ENCODE data around the gene PLEKHN1.
"Not testable (repeated sequence)": the region's sequence is repeated elsewhere in the genome, so short reads cannot be mapped to it uniquely, and the experiment has no call there.

The PLEKHN1 gene

DNA sequence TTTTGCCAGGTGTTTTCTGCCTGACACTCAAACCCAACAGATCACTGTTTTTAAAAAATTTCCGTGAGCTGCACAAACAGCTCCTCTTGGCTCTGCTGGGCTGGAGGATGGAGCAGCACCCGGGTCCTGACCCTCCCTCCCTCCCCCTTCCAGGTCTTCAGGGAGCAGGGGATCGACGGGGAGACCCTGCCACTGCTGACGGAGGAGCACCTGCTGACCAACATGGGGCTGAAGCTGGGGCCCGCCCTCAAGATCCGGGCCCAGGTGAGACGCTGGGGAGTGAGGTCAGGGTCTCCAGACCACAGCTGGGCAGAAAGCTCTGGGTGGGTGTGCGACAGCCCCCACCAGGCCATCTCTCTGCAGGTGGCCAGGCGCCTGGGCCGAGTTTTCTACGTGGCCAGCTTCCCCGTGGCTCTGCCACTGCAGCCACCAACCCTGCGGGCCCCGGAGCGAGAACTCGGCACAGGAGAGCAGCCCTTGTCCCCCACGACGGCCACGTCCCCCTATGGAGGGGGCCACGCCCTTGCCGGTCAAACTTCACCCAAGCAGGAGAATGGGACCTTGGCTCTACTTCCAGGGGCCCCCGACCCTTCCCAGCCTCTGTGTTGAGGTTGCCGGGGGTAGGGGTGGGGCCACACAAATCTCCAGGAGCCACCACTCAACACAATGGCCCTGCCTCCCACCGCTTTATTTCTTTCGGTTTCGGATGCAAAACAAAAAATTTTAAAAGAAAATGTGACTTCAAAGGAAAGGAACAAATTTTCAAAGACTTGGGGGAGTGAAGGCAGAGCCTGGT is 22.5 kb upstream of the PLEKHN1 start:
- peaks cover 35% of the 10 kb centered on the region in 2 experiments for H3K4me1 ChIP-seq (ENCODE audit: control insufficient read depth in 1 of 2, insufficient read depth in 2 of 2, low read length in 2 of 2)
- H2BK12ac ChIP-seq (ENCODE audit: low read length): no peak overlapping the region
- H4K12ac ChIP-seq (ENCODE audit: low read depth, low read length): no peak overlapping the region
- H4K8ac ChIP-seq (ENCODE audit: low read depth, low read length): no peak overlapping the region
- peaks cover 26% of the 10 kb centered on the region for H3K79me1 ChIP-seq (ENCODE audit: low read length)
- no peak for DNase-seq
- no peak overlapping the region for H2BK5ac ChIP-seq (ENCODE audit: low read depth, low read length, poor library complexity)
- H3K14ac ChIP-seq (ENCODE audit: low read length): no peak overlapping the region
- no peak overlapping the region for H3K4me2 ChIP-seq (ENCODE audit: low read length)
- peaks cover 4% of the 10 kb centered on the region for H3K79me2 ChIP-seq (ENCODE audit: control insufficient read depth, insufficient read depth, low read length, poor library complexity)
- H4K91ac ChIP-seq (ENCODE audit: low read depth, low read length): no peak overlapping the region
- no peak overlapping the region for H2AFZ ChIP-seq (ENCODE audit: insufficient read depth, low read length, poor library complexity)
- WGBS (ENCODE audit: extremely low coverage, insufficient coverage, insufficient read length): no CpG with 5 or more reads among the region's 27 CpGs
- no peak overlapping the region for H3K27ac ChIP-seq (ENCODE audit: low read depth, low read length)
- H3K4ac ChIP-seq (ENCODE audit: low read depth, low read length): no peak overlapping the region
- H2AK5ac ChIP-seq (ENCODE audit: low read length): no peak overlapping the region
- no peak overlapping the region for H3K23ac ChIP-seq (ENCODE audit: low read length)
- H3K9me3 ChIP-seq (ENCODE audit: insufficient read depth, low read depth, low read length): no peaks in the 10 kb centered on the region
- H3K36me3 ChIP-seq (ENCODE audit: control insufficient read depth in 1 of 2, insufficient read depth in 2 of 2, low read length in 2 of 2): peaks cover 45 to 47% of the 10 kb centered on the region in 2 experiments
- peaks cover 2% of the 10 kb centered on the region for H3K27me3 ChIP-seq (ENCODE audit: insufficient read depth, low read length)
- H2BK120ac ChIP-seq (ENCODE audit: insufficient read depth, low read length, poor library complexity): no peak overlapping the region
- no peak overlapping the region for H3K4me3 ChIP-seq (ENCODE audit: low read depth, low read length)
- no peak overlapping the region for H3K9ac ChIP-seq (ENCODE audit: low read length)
- no peak overlapping the region for H3K18ac ChIP-seq (ENCODE audit: low read length)

DNA sequence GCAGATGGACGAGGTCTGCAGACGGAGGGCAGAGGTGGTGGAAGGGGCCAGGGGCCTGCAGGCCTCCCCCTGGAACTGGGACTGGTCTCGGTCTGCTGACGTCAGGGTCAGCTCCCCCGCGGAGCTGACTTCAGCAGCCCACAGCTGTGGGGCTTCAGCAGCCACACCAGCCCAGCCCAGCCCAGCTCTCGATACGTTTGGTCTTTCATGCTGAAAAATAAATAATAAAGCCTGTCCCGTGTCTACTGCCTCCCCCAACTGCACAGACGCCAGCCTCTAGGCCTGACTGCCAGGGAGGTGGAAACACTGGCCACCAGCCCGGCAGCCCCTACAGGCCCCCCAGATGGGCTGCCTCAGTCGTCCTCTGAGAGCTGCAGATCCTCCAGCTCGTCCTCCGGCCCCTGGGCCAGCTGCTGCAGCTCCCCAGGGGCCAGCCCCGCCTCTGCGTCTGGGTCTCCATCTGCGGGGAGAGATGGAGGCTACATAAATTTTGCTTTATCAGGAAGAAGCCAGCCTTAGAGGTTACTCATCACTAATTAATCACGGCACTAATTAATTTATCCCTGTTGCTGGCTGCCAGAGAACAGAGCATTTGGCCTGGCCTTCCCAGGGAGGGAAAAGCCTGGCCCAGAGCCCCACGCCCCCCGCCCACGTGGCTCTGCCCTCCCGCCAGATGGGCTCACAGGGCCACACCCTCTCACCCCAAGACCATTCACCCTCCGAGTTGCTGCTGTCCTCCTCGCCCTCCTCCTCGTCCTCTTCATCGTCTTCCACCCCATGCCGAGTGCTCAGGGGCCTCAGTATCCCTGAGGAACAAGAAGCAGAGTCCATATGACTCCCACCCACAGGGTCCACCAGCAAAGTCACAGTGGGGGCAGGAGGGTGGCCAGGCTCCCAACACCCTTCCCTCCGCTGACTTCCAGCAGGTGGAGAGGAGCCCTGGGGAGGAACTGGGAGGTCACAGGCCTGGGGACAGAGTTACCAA is 21.6 kb upstream of the PLEKHN1 start:
- Histone ChIP-seq H3K36me3 (ENCODE audit: control insufficient read depth in 1 of 2, insufficient read depth in 2 of 2, low read length in 2 of 2) (peaks cover 50 to 56% of the 10 kb centered on the region in 2 experiments), H3K4me3 (ENCODE audit: low read depth, low read length) (no peak overlapping the region), H4K8ac (ENCODE audit: low read depth, low read length) (no peak overlapping the region), H4K91ac (ENCODE audit: low read depth, low read length) (no peak overlapping the region), H3K9me3 (ENCODE audit: insufficient read depth, low read depth, low read length) (no peaks in the 10 kb centered on the region), H3K14ac (ENCODE audit: low read length) (no peak overlapping the region), H3K18ac (ENCODE audit: low read length) (no peak overlapping the region), H2AK5ac (ENCODE audit: low read length) (no peak overlapping the region), H2BK120ac (ENCODE audit: insufficient read depth, low read length, poor library complexity) (no peak overlapping the region), H3K4ac (ENCODE audit: low read depth, low read length) (no peak overlapping the region), H3K23ac (ENCODE audit: low read length) (no peak overlapping the region), H3K27ac (ENCODE audit: low read depth, low read length) (no peak overlapping the region), H2AFZ (ENCODE audit: insufficient read depth, low read length, poor library complexity) (no peak overlapping the region), H3K4me1 (ENCODE audit: control insufficient read depth in 1 of 2, insufficient read depth in 2 of 2, low read length in 2 of 2) (peaks cover 27% of the 10 kb centered on the region in 2 experiments), H3K27me3 (ENCODE audit: insufficient read depth, low read length) (peaks cover 2% of the 10 kb centered on the region), H3K9ac (ENCODE audit: low read length) (no peak overlapping the region), H3K79me2 (ENCODE audit: control insufficient read depth, insufficient read depth, low read length, poor library complexity) (peaks cover 4% of the 10 kb centered on the region), H3K4me2 (ENCODE audit: low read length) (no peak overlapping the region), H4K12ac (ENCODE audit: low read depth, low read length) (no peak overlapping the region), H2BK12ac (ENCODE audit: low read length) (no peak overlapping the region), H2BK5ac (ENCODE audit: low read depth, low read length, poor library complexity) (no peak overlapping the region), H3K79me1 (ENCODE audit: low read length) (peaks cover 22% of the 10 kb centered on the region)
- no peak for DNase-seq
- WGBS (ENCODE audit: extremely low coverage, insufficient coverage, insufficient read length): no CpG with 5 or more reads among the region's 28 CpGs

DNA sequence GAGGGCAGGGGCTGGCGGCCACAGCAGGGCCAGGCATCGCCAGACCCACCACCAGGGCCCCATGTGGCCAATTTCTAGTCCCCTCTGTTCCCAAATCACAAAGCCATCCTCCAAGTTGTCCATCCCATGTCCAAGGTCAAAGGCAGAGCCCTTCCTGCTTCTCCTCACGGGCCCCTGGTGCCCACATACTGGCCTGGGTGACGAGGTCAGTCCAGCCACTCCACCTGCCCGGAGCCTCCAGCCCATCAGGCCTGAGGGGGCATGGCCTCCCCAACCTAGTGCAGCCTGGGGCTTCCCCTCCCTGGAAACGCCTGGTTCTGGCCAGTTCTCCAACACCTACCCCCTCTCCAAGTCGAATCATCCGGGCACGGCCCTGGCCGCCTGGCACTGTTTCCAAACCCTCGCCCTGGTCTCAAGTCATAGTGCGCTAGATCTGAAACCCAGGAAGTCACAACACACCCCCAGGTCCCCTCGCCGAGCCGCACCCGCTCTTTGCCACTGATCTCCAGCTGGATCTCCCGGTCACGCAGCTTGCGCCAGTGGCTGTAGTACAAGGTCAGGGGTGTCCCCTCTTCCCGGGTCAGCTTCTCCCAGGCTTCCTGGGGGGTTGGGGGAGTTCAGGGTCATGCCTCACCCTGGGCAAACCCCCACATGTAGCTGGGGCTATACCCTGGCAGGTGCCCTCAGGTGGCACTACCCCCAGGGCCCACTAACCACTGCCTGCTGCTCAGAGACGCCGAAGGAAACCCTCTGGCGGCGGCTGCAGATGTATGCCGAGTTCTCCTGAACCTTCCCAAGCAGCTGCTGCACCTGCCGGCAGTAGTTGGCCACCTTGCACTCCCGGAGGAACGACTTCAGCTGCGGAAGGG is 20.4 kb upstream of the PLEKHN1 start:
- H2BK5ac ChIP-seq (ENCODE audit: low read depth, low read length, poor library complexity): no peak overlapping the region
- H3K18ac ChIP-seq (ENCODE audit: low read length): no peak overlapping the region
- H3K9ac ChIP-seq (ENCODE audit: low read length): no peak overlapping the region
- H3K4ac ChIP-seq (ENCODE audit: low read depth, low read length): no peak overlapping the region
- H3K23ac ChIP-seq (ENCODE audit: low read length): no peak overlapping the region
- no peak overlapping the region for H2AK5ac ChIP-seq (ENCODE audit: low read length)
- no peak overlapping the region for H3K27ac ChIP-seq (ENCODE audit: low read depth, low read length)
- H3K27me3 ChIP-seq (ENCODE audit: insufficient read depth, low read length): no peaks in the 10 kb centered on the region
- H2BK12ac ChIP-seq (ENCODE audit: low read length): no peak overlapping the region
- no peak overlapping the region for H2BK120ac ChIP-seq (ENCODE audit: insufficient read depth, low read length, poor library complexity)
- no peak overlapping the region for H2AFZ ChIP-seq (ENCODE audit: insufficient read depth, low read length, poor library complexity)
- no peak overlapping the region for H3K4me3 ChIP-seq (ENCODE audit: low read depth, low read length)
- H3K4me1 ChIP-seq (ENCODE audit: control insufficient read depth in 1 of 2, insufficient read depth in 2 of 2, low read length in 2 of 2): peaks cover 16 to 18% of the 10 kb centered on the region in 2 experiments
- no peak for DNase-seq
- H4K8ac ChIP-seq (ENCODE audit: low read depth, low read length): no peak overlapping the region
- peaks cover 63 to 69% of the 10 kb centered on the region in 2 experiments for H3K36me3 ChIP-seq (ENCODE audit: control insufficient read depth in 1 of 2, insufficient read depth in 2 of 2, low read length in 2 of 2)
- H3K14ac ChIP-seq (ENCODE audit: low read length): no peak overlapping the region
- WGBS (ENCODE audit: extremely low coverage, insufficient coverage, insufficient read length): no CpG with 5 or more reads among the region's 29 CpGs
- peaks cover 6% of the 10 kb centered on the region for H3K9me3 ChIP-seq (ENCODE audit: insufficient read depth, low read depth, low read length)
- H4K12ac ChIP-seq (ENCODE audit: low read depth, low read length): no peak overlapping the region
- no peak overlapping the region for H3K4me2 ChIP-seq (ENCODE audit: low read length)
- no peaks in the 10 kb centered on the region for H3K79me2 ChIP-seq (ENCODE audit: control insufficient read depth, insufficient read depth, low read length, poor library complexity)
- H4K91ac ChIP-seq (ENCODE audit: low read depth, low read length): no peak overlapping the region
- H3K79me1 ChIP-seq (ENCODE audit: low read length): peaks cover 13% of the 10 kb centered on the region

DNA sequence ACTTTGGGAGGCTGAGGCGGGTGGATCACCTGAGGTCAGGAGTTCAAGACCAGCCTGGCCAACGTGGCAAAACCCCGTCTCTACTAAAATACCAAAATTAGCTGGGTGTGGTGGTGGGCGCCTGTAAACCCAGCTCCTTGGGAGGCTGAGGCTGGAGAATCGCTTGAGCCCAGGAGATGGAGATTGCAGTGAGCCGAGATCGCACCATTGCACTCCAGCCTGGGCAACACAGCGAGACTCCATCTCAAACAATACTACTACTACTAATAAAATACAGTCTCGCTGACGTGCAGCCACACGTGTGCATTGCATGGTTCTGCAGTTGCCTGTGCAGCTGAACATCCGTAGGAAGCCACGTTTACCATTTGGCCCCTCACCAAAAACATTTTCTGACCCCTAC is 19.5 kb upstream of the PLEKHN1 start:
- not testable (repeated sequence) for H3K9me3 ChIP-seq (ENCODE audit: insufficient read depth, low read depth, low read length); H4K8ac ChIP-seq (ENCODE audit: low read depth, low read length); H3K18ac ChIP-seq (ENCODE audit: low read length); H2BK5ac ChIP-seq (ENCODE audit: low read depth, low read length, poor library complexity); H4K12ac ChIP-seq (ENCODE audit: low read depth, low read length); H2BK12ac ChIP-seq (ENCODE audit: low read length); H3K79me2 ChIP-seq (ENCODE audit: control insufficient read depth, insufficient read depth, low read length, poor library complexity); H3K14ac ChIP-seq (ENCODE audit: low read length); H3K4me2 ChIP-seq (ENCODE audit: low read length); H3K79me1 ChIP-seq (ENCODE audit: low read length); DNase-seq; H3K4ac ChIP-seq (ENCODE audit: low read depth, low read length); H3K23ac ChIP-seq (ENCODE audit: low read length); H3K27ac ChIP-seq (ENCODE audit: low read depth, low read length); H2BK120ac ChIP-seq (ENCODE audit: insufficient read depth, low read length, poor library complexity); H3K9ac ChIP-seq (ENCODE audit: low read length); H2AFZ ChIP-seq (ENCODE audit: insufficient read depth, low read length, poor library complexity); H4K91ac ChIP-seq (ENCODE audit: low read depth, low read length); H3K4me3 ChIP-seq (ENCODE audit: low read depth, low read length); H2AK5ac ChIP-seq (ENCODE audit: low read length); H3K27me3 ChIP-seq (ENCODE audit: insufficient read depth, low read length)
- H3K4me1 ChIP-seq (ENCODE audit: control insufficient read depth in 1 of 2, insufficient read depth in 2 of 2, low read length in 2 of 2): peaks cover 11 to 12% of the 10 kb centered on the region in 2 experiments
- no CpG with 5 or more reads among the region's 13 CpGs for WGBS (ENCODE audit: extremely low coverage, insufficient coverage, insufficient read length)
- peaks cover 72 to 77% of the 10 kb centered on the region in 2 experiments for H3K36me3 ChIP-seq (ENCODE audit: control insufficient read depth in 1 of 2, insufficient read depth in 2 of 2, low read length in 2 of 2)

All from trophoblast cell (in vitro differentiated cells and primary cell).